ENCODE data around the gene PI4KB.

Gene PI4KB

GRCh38 chr1:151346769-151347522 is 19.7 kb upstream of the PI4KB start, which contains the start of gene RFX5:
Gene RFX5 (minus strand): TSS chr1:151347252. CDS start chr1:151346320, 932 bp downstream.
- in situ Hi-C loops (cut with MboI; ENCODE audit: low sequenced_read_pairs), result no loop called here

GRCh38 chr1:151346082-151346768 is 19.0 kb upstream of the PI4KB start:
- in situ Hi-C loops (cut with MboI; ENCODE audit: low sequenced_read_pairs), result no loop called here

- in situ Hi-C loops (cut with MboI; ENCODE audit: low sequenced_read_pairs), result no loop called here
Observed at GRCh38 chr1:151344291-151344690, 17.1 kb upstream of the PI4KB start.

- in situ Hi-C loops (cut with MboI; ENCODE audit: low sequenced_read_pairs), result no loop called here
Observed at GRCh38 chr1:151343587-151343986, 16.4 kb upstream of the PI4KB start.

GRCh38 chr1:151342569-151342968 is 15.4 kb upstream of the PI4KB start:
- in situ Hi-C loops (cut with MboI; ENCODE audit: low sequenced_read_pairs), result no loop called here

GRCh38 chr1:151342021-151342420 is 14.8 kb upstream of the PI4KB start:
- in situ Hi-C loops (cut with MboI; ENCODE audit: low sequenced_read_pairs), result no loop called here

- in situ Hi-C loops (cut with MboI; ENCODE audit: low sequenced_read_pairs), result no loop called here
Observed at GRCh38 chr1:151340870-151341754, 13.9 kb upstream of the PI4KB start.

GRCh38 chr1:151336556-151336955 is 9.3 kb upstream of the PI4KB start:
- in situ Hi-C loops (cut with MboI; ENCODE audit: low sequenced_read_pairs), result loop anchor here (5.0 kb wide), 1 partner anchor 34 kb away; no protein-coding TSS in a partner anchor

GRCh38 chr1:151334822-151335221 is 7.6 kb upstream of the PI4KB start:
- in situ Hi-C loops (cut with MboI; ENCODE audit: low sequenced_read_pairs), result loop anchor here (5.0 kb wide), 1 partner anchor 33 kb away; no protein-coding TSS in a partner anchor

- in situ Hi-C loops (cut with MboI; ENCODE audit: low sequenced_read_pairs), result no loop called here
Observed at GRCh38 chr1:151327903-151328674, 873 bp upstream of the PI4KB start.

GRCh38 chr1:151326619-151327222 is 495 bp downstream of the PI4KB start:
- in situ Hi-C loops (cut with MboI; ENCODE audit: low sequenced_read_pairs), result no loop called here

- in situ Hi-C loops (cut with MboI; ENCODE audit: low sequenced_read_pairs), result no loop called here
Observed at GRCh38 chr1:151325646-151326429, 1.4 kb downstream of the PI4KB start.

- in situ Hi-C loops (cut with MboI; ENCODE audit: low sequenced_read_pairs), result no loop called here
Observed at GRCh38 chr1:151325231-151325630, 2.0 kb downstream of the PI4KB start.

GRCh38 chr1:151324390-151324930 is 2.8 kb downstream of the PI4KB start:
- in situ Hi-C loops (cut with MboI; ENCODE audit: low sequenced_read_pairs), result no loop called here

GRCh38 chr1:151318975-151319374 is 8.2 kb downstream of the PI4KB start:
- in situ Hi-C loops (cut with MboI; ENCODE audit: low sequenced_read_pairs), result no loop called here

- in situ Hi-C loops (cut with MboI; ENCODE audit: low sequenced_read_pairs), result no loop called here
Observed at GRCh38 chr1:151315565-151316235, 11.5 kb downstream of the PI4KB start.

- in situ Hi-C loops (cut with MboI; ENCODE audit: low sequenced_read_pairs), result no loop called here
Observed at GRCh38 chr1:151314137-151314875, 12.9 kb downstream of the PI4KB start.

- in situ Hi-C loops (cut with MboI; ENCODE audit: low sequenced_read_pairs), result no loop called here
Observed at GRCh38 chr1:151313501-151313900, 13.7 kb downstream of the PI4KB start.

All from HL-60/S4 (cell line).